HG02678 (cell line): ENCODE results near the gene FAM53B.
"Not testable (repeated sequence)": the region's sequence is repeated elsewhere in the genome, so short reads cannot be mapped to it uniquely, and the experiment has no call there.

ENCODE experiments used
- ATAC-seq: cut with Tn5 transposase; IDR thresholded peaks from one replicate; pipeline ENCODE4 v1.9.1; 2021; ENCODE audit warnings: mild to moderate bottlenecking, moderate library complexity; ENCODE audit not compliant: unreplicated experiment

The FAM53B gene, protein sequence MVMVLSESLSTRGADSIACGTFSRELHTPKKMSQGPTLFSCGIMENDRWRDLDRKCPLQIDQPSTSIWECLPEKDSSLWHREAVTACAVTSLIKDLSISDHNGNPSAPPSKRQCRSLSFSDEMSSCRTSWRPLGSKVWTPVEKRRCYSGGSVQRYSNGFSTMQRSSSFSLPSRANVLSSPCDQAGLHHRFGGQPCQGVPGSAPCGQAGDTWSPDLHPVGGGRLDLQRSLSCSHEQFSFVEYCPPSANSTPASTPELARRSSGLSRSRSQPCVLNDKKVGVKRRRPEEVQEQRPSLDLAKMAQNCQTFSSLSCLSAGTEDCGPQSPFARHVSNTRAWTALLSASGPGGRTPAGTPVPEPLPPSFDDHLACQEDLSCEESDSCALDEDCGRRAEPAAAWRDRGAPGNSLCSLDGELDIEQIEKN

DNA sequence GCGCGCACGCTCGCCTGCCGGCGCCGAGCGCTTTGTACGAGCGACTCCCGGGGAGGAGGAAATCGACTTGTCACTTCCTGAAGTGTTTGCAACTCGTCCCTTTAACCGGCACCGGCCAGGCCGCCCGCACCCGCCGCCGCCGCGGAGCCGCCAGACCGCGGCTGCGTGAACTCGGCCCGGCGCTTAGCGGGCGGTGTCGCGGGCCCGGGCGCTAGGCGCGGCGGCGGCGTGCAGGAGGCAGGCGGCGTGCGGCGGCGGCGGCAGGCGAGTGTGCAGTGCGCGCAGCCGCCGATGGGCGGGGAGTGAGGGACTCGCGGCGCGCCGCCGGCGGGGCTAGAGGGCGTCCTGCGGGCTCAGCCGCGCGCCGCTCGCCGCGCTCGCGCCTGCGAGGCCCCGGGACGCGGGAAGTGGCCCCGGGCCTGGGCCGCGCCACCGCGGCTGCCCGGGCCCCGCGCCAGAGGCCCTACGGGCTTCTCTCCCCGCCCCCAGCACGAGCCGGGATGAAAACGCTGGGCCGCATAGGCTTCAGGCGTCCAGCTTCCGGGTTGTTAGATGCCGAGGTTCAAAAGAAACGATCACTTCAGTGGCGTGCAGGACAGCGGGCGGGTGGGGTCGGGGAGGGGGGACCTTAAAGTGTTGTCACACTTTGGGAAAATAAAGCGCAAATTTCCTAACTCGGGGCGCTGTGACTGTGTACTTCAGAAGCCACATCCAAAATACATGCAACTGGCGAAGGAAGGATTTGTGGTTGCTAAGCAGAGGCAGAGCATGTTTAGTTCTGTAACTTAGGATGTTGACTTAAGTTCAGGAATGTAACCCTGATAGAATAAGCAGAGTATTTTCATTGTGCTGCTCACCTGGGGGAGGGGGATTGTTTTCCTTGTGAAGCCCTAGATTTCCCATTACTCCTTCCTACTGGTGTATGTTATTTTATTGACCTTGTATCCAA is at the start of gene FAM53B:
Gene FAM53B (minus strand): TSS at position 277 of the 949 bp plus-strand sequence. CDS start 37,665 bp downstream, outside the sequence.
- ATAC-seq: peak; percentile 68

DNA sequence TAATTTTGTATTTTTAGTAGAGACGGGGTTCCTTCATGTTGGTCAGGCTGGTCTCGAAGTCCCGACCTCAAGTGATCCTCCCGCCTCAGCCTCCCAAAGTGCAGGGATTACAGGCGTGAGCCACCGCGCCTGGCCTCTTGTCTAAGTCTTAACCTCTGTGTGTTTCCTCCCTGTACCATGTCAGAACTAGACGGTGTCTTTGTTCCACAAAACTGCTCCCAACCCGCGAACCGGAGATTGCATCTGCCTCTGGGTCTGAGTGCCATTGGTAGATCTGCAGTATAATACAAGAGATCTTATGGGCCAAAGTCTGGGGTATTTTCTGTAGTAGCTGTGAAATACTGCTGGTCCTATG is 48.8 kb upstream of the FAM53B start:
- ATAC-seq: no peak

DNA sequence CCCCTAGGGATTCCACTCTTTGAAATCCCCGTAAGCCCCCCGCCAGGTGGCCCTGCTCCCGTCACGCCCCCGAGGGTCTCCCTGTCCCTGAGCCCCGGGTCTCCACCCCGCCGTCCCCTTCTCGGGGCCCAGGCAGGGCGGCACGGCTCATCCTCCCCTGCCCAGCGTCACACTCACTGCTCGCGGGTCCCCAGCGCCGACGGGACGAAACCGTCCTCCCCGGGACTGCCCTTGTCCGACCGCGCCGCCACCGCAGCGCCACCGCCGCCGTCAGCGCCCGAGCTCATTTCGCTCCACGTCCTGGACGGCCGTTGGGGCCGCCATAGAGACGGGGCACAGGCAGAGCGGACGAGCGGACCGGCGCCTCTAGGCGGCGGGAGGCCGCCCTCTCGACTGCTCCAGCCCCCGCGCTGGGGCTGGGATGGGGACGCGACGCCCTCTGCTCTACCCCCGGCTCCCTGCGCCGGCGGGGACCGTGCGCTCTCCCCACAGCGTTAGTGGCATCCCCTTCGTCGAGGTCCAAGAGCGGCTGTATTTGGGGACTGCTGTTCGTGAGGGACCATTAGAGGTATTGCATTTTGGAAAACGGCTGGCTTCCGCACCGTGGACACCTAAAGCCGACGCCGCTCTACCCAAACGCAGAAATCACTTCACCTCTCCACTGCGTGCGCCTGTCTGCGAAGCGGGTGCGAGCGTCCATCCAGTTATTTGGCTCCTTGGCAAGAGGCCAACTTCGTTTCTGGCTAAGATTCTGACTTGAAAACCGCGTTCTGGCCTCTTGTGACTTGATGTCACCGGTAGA is 47.6 kb upstream of the FAM53B start, which contains the start of gene EEF1AKMT2:
Gene EEF1AKMT2 (minus strand): TSS at position 341 of the 802 bp plus-strand sequence. CDS start 54 bp downstream, at position 287.
- ATAC-seq: peak; percentile 90

DNA sequence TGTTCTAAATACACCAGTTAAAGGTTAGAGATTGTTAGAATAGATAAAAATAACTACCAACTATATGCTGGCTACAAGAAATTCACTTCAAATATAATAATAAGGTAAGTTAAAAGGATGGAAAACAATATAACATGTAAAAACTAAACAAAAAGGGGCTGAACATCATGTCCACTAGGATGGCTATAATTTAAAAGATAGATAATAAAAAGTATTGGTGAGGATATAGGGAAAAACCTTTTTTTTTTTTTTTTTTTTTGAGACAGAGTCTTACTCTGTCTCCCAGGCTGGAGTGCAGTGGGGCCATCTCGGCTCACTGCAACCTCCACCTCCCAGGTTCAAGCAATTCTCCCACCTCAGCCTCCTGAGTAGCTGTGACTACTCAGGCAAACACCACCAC is 38.7 kb upstream of the FAM53B start:
- ATAC-seq: not testable (repeated sequence)

DNA sequence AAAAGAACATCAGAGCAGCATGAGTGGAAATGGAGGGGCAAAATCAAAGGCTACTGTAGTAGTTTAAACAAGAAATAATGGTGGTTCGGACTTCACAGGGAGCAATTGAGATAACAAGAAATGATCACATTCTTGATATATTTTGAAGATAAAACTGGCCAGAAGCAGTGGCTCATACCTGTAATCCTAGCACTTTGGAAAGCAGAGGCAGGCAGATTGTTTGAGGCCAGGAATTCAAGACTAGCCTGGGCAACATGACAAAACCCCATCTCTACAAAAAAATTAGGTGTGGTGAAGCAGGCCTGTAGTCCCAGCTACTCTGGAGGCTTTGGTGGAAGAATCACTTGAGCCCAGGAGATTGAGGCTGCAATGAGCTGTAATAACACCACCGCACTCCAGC is 24.6 kb upstream of the FAM53B start:
- no peak for ATAC-seq

DNA sequence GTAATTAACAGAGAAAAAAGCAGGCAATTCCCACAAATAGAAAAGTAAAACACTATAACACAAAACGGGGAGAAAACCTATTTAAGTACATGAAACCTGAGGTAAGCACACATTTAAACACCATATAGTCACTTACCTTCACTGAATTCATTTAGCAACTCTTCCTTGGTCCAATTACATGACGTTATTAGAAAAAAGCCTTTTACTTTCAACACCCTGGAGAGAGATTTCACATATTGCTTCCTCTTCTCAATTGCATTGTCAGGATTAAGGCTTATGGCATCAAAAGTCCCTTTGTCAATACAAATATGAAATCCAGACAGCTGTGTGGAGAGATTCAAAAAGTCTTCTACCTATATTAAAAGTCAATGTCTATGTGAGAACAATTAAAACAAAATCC is 21.1 kb upstream of the FAM53B start:
- ATAC-seq: no peak

DNA sequence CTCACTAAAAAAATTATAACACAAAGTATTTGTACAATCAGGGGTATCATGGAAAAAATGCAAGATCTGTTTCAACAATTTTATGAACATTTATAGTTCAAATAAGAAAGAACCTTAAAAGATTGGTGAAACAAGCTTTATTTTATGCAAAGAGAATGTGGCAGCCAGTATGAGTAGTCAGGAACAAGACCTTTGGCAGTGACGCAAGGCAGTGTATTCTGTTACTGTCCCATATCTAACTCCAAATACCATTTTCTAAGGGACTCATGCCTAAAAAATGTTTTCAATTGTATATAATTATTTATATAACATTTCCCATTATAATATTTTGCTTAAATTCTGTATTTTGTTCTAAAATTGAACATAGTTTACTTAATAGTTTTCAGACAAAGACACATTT is 19.1 kb upstream of the FAM53B start:
- ATAC-seq: no peak

DNA sequence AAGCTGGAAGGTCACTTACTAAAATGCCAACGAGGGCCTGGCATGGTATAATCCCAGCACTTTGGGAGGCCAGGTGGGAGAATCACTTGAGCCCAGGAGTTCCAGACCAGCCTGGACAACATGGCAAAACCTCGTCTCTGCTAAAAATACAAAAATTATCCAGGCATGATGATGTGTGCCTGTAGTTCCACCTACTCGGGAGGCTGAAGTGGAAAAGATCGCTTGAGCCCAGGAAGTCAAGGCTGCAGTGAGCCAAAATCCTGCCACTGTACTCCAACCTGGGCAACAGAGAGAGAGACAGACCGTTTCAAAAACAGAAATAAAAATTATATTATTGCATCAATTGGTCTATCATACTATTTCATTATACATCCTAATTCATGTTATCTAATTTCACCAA is 18.1 kb upstream of the FAM53B start:
- no peak for ATAC-seq

DNA sequence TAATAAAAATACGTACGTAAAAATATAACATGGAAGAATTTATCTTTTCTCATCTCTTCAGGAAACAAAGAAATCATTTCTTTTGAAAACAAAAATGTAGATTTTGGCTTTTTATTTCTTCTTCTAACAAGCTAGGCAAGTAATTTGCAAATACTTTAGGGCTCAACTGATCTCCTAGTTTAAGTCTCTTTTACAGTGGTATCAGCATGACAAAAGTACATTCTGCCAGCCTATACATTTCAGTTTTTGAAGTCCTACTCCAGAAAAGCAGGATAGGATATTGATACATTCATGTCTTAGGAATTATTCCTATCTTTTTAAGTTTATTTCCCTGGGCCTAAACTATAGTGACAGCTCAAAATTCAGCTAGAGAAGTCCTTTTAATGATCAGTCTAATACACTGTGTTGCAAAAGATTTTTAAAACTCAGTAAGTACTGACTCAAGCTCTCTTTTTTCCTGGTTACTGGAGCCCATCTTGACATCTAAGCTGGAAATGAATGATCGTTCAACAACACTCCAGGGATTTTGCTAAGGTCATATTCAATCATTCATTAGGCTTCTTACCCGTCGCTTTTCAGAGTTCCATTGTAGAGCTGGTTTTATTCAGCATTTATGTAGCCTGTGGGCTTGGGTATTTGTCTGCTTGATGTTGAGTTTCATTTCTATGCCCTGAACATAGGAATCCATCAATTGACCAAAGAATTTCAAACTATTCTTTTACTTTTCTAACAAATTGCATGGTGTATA is 12.2 kb upstream of the FAM53B start:
- no peak for ATAC-seq

DNA sequence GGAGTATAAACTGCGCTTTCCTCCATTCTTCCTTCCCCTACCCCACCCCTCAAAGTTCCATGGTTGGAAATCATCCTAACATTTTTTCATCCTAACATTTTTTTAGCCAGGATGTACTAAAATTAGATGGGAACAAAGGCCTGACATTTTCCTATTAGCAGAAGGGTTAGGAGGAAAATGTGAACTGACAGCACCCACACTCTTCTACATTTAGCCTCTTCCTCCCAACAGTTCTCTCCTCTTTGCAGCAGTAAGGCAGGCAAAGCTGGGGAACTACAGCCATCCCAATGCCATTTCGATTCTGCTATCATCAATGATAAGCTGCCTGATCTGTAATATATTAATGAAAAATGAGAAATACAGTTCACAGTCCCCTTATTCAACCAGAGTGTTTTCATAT is 11.4 kb upstream of the FAM53B start:
- no peak for ATAC-seq

DNA sequence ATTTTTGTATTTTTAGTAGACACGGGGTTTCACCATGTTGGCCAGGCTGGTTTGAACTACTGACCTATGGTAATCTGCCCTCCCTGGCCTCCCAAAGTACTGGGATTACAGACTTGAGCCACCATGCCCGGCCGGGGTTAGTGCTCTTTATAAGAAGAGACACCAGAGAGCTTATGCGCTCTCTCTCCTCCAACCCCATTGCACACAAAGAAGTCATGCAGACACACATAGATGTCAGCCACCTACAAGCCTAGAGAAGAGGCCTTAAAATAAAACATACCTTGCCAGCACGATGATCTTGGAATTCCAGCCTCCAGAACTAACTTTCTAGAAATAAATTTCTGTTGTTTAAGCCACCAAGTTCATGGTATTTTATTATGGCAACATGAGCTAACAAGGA is 10.0 kb upstream of the FAM53B start:
- no peak for ATAC-seq

DNA sequence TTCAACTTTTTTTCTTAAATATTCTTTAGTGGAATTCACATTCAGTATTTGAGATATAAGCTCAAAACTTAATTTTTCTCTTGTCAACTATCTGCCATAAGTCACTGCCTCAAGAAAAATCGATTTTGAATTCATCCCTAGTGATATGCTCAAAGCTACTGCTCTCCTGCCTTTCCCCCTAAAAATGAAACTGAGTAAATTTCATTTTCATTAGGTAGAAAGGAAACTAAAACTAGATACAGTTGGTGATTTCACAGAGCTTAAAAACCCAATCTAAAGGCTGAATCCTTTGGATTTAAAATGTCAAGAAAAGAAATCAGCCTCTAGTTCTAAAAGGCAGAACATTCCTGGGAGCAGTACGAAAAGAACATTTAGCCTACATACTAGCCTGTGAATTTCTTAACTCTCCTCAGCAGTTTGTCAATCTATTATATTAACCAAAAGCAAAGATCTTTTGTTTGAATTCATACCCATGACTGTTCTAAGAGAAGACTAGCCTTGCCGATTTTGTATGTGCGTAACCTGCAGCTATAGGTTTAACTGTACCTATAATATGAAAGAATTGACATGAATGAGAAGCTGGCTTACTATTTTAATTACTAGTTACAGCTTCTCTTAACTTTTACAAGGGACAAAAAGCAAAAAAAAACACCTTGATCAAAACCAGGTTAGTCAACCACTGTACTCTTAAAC is 4.9 kb upstream of the FAM53B start:
- no peak for ATAC-seq

DNA sequence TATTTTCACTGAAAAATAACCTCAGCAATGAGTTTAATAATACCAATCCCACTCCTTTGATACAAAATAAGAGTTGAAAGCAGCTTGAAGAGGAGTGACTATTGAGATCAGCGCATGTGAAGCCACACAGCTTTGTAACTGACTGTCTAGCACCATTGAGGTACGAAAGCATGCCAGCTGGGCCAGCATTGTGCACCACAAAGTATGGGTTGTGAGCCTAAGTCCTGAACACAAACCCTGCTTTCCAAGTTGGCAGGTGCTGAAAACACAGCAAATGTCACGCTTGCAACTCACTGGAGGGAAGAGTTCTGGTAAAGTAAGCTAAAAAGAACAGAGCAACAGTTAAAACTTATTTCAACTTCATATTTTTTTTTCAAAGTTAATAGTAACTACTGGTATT is 4.0 kb upstream of the FAM53B start:
- ATAC-seq: no peak

DNA sequence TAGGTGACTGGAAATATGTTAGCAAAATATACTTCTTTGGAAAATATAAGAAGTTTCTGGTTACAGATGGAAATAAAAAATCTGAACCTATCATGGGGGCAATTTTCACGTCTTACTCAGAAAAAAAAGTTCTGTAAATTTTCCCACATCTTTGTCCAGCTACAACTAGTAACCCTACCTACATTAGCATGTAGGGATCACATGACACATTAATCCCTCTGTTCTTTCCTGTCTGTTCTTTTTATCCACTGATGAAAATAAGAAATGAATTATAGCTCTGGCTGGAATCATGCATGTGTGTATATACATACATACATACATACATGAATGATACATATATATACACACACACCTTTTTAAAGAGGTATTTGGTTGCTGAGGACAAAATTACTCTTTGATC is 3.6 kb upstream of the FAM53B start:
- no peak for ATAC-seq

DNA sequence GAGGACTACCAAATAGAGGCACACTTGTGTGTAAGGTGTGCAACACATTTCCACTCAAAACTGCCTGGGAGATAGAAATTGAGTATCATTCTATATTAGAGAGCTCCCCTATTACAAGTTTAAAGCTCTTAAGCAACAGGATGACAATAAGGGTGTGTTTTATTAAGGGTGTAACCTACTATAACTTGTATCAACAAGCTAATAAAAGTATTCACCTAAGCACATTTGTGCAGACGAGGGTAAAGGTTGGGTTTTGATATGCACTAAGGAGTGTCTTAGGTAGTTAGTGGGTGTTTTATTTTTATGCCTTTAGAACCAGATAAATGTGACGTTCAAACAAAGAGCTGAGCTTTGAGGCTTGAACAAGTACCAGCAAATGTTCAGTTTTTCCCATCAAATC is 2.8 kb upstream of the FAM53B start:
- no peak for ATAC-seq

DNA sequence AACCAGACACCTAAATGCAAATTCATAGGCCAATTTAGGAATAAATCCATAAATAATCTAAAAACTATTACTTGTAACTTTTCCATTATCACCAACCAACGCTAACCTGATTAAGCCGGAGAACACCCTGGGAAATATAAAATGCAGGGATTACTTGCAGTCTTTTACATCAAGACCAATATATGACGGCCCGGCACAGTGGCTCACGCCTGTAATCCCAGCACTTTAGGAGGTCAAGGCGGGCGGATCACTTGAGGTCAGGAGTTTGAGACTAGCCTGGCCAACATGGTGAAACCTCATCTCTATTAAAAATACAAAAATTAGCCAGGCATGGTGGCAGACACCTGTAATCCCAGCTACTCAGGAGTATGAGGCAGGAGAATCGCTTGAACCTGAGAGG is 2.3 kb upstream of the FAM53B start:
- not testable (repeated sequence) for ATAC-seq

DNA sequence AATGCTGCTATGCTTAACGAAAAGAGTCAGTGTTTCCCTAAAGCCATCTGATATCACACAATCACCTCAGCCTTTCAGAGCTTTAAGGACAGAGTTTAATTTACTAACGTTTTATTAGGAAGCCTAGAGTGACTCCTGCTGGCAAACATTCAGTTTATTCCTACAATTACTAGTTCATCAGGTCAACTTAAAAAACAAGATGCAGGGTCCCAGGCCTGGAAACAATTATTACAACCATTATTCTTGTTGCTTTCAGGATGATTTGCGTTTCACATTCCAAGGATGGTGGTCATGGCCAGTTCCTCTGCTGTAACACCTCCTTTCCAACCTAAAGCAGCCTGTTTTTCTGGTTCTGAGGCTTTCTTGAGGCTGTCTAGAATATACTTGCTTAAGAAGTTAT is 1.5 kb upstream of the FAM53B start:
- ATAC-seq: no peak

DNA sequence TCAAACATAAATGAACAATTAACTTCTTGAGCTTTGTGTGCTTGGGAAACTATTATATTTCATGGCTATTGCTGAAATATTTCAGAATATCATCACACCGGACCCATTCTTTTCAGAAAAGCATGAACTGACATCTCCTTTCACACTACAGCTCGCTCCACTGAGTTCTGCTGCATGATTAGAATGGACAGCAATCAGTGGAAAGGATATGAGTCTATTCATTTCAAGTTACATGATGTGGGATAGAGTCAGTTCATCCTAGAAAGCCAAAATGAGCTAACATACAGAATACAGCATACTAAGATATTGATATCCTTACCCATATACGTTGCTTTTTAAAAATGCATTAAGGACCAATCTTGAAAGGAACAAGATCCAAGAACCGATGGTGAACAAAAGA is 1.1 kb upstream of the FAM53B start:
- ATAC-seq: no peak

DNA sequence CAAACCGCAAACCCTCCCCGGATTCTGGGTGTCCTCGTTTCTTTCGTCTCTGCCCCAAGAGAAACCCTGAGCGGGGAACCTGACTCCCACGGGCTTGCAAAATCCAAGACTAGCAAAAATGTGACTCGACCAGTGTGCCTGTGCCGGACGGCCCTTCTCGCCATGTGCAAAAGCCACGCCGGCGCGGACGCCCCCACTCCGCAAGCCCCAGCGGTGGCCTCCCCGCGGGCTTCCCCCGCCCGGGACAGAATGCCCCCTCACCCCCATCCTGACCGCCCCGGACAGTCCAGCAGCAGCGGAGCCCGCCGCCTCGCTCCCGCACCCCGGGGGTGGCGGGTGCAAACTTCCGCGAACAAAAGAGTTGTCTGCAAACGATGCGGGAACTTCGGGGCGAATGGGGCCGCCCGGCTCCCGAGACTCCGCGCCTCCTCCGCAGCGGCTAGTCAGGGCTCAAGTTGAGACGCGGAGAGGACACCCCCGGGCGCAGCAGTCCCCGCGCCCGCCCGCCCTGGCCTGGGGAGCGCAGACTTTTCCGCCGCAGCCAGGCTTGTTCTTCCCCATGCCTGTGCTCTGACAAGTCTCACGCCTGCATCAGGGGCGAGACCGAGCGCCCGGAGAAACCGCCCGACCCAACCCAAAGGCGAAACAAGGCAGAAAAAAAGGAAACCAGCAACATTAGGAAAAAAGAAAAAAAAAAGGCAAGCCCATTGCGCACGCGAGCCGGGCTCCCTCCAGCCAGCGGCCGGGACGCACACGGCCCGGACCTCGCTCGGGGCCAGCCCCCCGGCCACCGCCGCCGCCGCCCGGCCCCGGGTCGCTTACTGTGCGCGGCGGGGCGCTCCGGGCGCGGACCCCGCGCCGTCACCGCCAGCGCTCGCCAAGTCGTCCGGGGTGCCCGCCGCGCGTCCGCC is 732 bp downstream of the FAM53B start:
- ATAC-seq: peak; percentile 34
